ENCODE measurements around the gene ERBB4.

GRCh38 chr2:211963969-211964368 is 574.6 kb downstream of the ERBB4 start:
- TF ChIP-seq EZH2 (IDR thresholded peaks at IDR 0.05; ENCODE audit: insufficient read depth, low read length) (no peak), CTCF (IDR thresholded peaks at IDR 0.05; ENCODE audit: insufficient read depth, low read depth, low read length) (no peak)

Measured in astrocyte (in vitro differentiated cells and primary cell).